BE2C (cell line): ENCODE measurements around the gene BABAM1.

Experiments used
- DNase-seq: peaks from one replicate; pipeline ENCODE4 v3.0.0-alpha.2; 2020
- H3K27me3 ChIP-seq: fragments of 250-450 bp; sonication (Bioruptor Pico); 2 replicates; pipeline ENCODE4 v1.5.1; 2020; ENCODE audit warnings: mild to moderate bottlenecking
- H3K36me3 ChIP-seq: fragments of 250-450 bp; sonication (Bioruptor Pico); 2 replicates; pipeline ENCODE4 v1.5.1; 2020; ENCODE audit warnings: mild to moderate bottlenecking
- H3K4me1 ChIP-seq: fragments of 250-450 bp; sonication (Bioruptor Pico); 2 replicates; pipeline ENCODE4 v1.5.1; 2020
- H3K4me3 ChIP-seq: 2 replicates; pipeline ENCODE4 v1.5.1; 2011; ENCODE audit warnings: low read depth, low read length
- H3K9me3 ChIP-seq: fragments of 250-450 bp; sonication (Bioruptor Pico); 2 replicates; pipeline ENCODE4 v1.5.1; 2020
- TF ChIP-seq, protein P1 (sequence below): IDR thresholded peaks from 2 replicates; pipeline ENCODE4 v1.5.1; 2012; ENCODE audit warnings: mild to moderate bottlenecking, low read depth, low read length

The BABAM1 gene

GRCh38 chr19:17296273-17296672 is 29.0 kb downstream of the BABAM1 start:
- no peak overlapping the region for H3K4me3 ChIP-seq
- no peak for DNase-seq
- peaks cover 7% of the 10 kb centered on the region for H3K4me1 ChIP-seq
- TF ChIP-seq, protein P1, sequence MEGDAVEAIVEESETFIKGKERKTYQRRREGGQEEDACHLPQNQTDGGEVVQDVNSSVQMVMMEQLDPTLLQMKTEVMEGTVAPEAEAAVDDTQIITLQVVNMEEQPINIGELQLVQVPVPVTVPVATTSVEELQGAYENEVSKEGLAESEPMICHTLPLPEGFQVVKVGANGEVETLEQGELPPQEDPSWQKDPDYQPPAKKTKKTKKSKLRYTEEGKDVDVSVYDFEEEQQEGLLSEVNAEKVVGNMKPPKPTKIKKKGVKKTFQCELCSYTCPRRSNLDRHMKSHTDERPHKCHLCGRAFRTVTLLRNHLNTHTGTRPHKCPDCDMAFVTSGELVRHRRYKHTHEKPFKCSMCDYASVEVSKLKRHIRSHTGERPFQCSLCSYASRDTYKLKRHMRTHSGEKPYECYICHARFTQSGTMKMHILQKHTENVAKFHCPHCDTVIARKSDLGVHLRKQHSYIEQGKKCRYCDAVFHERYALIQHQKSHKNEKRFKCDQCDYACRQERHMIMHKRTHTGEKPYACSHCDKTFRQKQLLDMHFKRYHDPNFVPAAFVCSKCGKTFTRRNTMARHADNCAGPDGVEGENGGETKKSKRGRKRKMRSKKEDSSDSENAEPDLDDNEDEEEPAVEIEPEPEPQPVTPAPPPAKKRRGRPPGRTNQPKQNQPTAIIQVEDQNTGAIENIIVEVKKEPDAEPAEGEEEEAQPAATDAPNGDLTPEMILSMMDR = 0 out of 2 replicates have a peak, but pooled peaks have one; percentile 3
- no peaks in the 10 kb centered on the region for H3K9me3 ChIP-seq
- peaks cover 3% of the 10 kb centered on the region; the same call in 1 of the 2 replicates for H3K36me3 ChIP-seq
- no peaks in the 10 kb centered on the region for H3K27me3 ChIP-seq

- TF ChIP-seq, protein P1 = no peak
- Histone ChIP-seq H3K27me3 (no peaks in the 10 kb centered on the region), H3K4me1 (peaks cover 7% of the 10 kb centered on the region), H3K4me3 (no peak overlapping the region), H3K9me3 (no peaks in the 10 kb centered on the region), H3K36me3 (peaks cover 3% of the 10 kb centered on the region; the same call in 1 of the 2 replicates)
- no peak for DNase-seq
Observed at GRCh38 chr19:17296976-17297375, 29.7 kb downstream of the BABAM1 start.

DNA sequence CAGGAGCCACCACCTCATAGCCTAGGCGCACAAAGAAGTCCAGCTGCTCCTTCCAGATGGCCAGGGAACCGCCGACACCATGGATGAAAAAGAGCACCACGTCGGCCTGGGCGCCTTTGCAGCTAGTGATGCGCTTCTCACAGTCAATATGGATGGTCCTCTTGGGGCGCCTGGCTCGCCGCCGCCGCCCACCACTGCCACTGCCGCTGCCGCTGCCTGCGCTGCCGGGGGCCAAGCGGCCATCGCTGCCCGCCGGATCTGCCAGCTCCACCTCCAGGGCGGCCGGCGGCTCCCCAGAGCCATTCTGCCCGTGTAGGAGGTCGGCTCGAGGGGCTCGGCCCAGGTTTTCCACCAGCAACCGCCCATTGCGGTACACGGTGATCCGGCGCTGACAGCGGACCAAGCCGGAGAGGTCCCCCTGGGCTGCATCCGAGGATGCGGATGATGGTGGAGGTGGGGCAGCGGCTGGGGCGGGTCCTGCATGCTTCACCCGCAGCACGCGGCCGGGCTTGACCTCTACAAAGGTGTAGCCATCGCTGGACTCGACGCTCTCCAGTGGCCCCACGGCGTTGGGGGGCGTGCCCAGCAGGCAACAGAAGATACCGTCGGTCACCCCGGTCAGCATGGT is 33.9 kb downstream of the BABAM1 start:
- no peaks in the 10 kb centered on the region for H3K36me3 ChIP-seq
- no peak overlapping the region for H3K4me3 ChIP-seq
- TF ChIP-seq, protein P1 = no peak
- no peak for DNase-seq
- H3K4me1 ChIP-seq = peaks cover 6% of the 10 kb centered on the region
- no peaks in the 10 kb centered on the region for H3K9me3 ChIP-seq
- no peaks in the 10 kb centered on the region for H3K27me3 ChIP-seq

- H3K4me1 ChIP-seq = peaks cover 6% of the 10 kb centered on the region
- DNase-seq = no peak
- no peaks in the 10 kb centered on the region for H3K36me3 ChIP-seq
- peak overlapping the region; percentile 66 for H3K4me3 ChIP-seq
- H3K9me3 ChIP-seq = no peaks in the 10 kb centered on the region
- TF ChIP-seq, protein P1 = no peak
- no peaks in the 10 kb centered on the region for H3K27me3 ChIP-seq
Observed at GRCh38 chr19:17302391-17303166, 35.3 kb downstream of the BABAM1 start.

GRCh38 chr19:17303167-17303939 is 36.1 kb downstream of the BABAM1 start, which contains the start of gene ABHD8:
TSS of gene ABHD8 (minus strand) at chr19:17303425. CDS start at chr19:17301616, 1,809 bp downstream.
- H3K27me3 ChIP-seq = no peaks in the 10 kb centered on the region
- DNase-seq = peak; percentile 97
- TF ChIP-seq, protein P1 = peak; percentile 44
- no peaks in the 10 kb centered on the region for H3K36me3 ChIP-seq
- H3K9me3 ChIP-seq = no peaks in the 10 kb centered on the region
- peak within 1 kb of the TSS; percentile 66 for H3K4me3 ChIP-seq
- H3K4me1 ChIP-seq = peaks cover 6% of the 10 kb centered on the region
